Measurements from ENCODE around the gene TMPRSS6.

The TMPRSS6 gene

DNA sequence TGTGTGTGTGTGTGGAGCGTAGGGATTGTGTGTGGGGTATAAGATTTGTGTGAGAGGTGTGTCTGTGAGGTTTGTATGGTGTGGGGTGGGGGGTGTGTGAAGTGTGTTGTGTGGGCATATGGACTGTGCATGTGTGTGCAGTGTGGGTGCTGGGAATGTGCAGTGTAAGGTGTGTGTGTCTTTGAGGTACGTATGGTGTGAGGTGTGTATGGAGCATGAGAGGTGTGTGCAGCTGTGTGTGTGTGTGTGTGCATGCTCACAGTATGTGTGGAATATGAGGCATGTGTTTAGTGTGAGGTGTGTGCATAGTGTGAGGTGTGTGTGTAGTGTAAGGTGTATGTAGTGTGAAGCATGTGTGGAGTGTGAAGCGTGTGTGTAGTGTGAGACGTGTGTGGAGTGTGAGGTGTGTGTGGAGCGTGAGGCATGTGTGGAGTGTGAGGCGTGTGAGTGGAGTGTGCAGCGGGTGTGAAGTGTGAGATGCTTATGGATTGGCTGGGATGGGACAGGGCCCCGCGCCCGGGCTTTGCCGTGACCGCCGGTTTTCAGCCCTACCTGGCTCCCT, 1.7 kb upstream of the TMPRSS6 start:
- Histone ChIP-seq H3K36me3 (ENCODE audit: control insufficient read depth in 1 of 2, insufficient read depth in 2 of 2, low read length in 2 of 2) (no peaks in the 10 kb centered on the region), H3K27ac (ENCODE audit: low read length) (no peak overlapping the region), H3K27me3 (ENCODE audit: low read depth, low read length) (no peaks in the 10 kb centered on the region), H3K4me3 (ENCODE audit: low read depth in 1 of 2, low read length in 2 of 2) (no peak overlapping the region), H3K9me3 (ENCODE audit: control insufficient read depth in 1 of 2, low read length in 2 of 2) (no peaks in the 10 kb centered on the region), H3K4me1 (ENCODE audit: control insufficient read depth in 1 of 2, insufficient read depth in 2 of 2, low read length in 2 of 2) (no peaks in the 10 kb centered on the region)

DNA sequence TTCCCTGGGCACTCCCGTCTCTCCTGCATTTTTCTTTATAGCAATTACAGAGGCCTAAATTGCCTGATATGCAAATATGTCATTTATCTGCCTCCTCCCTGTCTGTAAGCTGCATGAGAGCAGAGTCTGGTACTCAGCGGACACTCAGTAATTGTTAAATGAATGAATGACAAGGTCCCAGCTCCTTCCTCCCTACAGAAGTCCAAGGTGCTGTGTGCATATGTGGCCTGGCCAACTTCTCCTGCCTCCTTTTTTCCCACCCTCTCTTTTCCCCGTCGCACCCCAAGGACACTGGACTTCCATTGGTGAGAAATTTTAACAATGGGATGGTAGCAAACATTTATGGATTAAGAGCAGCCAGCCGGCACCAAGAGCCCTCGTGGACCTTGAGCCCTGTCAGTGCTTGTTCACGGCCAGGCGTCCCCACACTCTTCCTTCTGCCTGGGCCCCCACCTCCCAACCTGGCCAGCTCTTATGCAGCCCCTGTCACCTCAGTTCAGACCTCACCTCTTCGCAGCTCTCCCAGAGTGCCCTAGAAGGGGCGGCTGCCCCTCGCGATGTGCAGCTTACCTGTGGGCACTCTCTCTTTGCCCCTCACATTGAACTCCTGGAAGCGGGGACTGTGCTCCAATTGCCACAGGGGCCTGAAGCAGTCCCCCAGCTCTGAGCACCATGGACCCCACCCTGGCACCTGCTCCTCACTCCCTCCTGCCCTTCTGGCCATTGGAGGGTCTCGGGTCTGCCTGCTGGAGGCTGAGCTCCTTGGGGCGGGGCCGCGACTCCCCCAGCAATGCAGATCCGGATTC, 1.5 kb downstream of the TMPRSS6 start:
- no peaks in the 10 kb centered on the region for H3K36me3 ChIP-seq (ENCODE audit: control insufficient read depth in 1 of 2, insufficient read depth in 2 of 2, low read length in 2 of 2)
- H3K4me1 ChIP-seq (ENCODE audit: control insufficient read depth in 1 of 2, insufficient read depth in 2 of 2, low read length in 2 of 2), result no peaks in the 10 kb centered on the region
- no peak overlapping the region for H3K27ac ChIP-seq (ENCODE audit: low read length)
- no peaks in the 10 kb centered on the region for H3K27me3 ChIP-seq (ENCODE audit: low read depth, low read length)
- no peak overlapping the region for H3K4me3 ChIP-seq (ENCODE audit: low read depth in 1 of 2, low read length in 2 of 2)
- H3K9me3 ChIP-seq (ENCODE audit: control insufficient read depth in 1 of 2, low read length in 2 of 2), result no peaks in the 10 kb centered on the region

DNA sequence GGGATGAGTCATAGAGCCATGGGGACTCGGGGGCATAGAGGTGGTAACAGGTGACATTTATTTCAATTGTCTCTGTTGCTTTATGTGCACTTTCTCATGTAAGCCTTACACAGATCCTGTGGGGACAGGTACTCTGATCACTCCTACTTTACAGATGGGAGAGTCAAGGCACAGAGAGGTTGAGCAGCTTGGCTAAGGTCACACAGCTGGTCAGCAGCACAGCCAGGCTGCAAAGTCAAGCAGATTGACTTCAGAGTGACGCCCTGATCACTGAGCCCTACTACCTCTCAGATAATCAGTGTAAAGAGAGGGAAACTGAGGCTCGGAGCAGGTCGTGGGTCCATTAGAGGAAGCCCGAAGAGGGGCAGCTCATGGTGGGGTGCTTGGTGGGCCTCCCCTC, 3.5 kb downstream of the TMPRSS6 start:
- H3K4me3 ChIP-seq (ENCODE audit: low read depth in 1 of 2, low read length in 2 of 2), result no peak overlapping the region
- H3K27me3 ChIP-seq (ENCODE audit: low read depth, low read length), result no peaks in the 10 kb centered on the region
- H3K27ac ChIP-seq (ENCODE audit: low read length), result no peak overlapping the region
- H3K4me1 ChIP-seq (ENCODE audit: control insufficient read depth in 1 of 2, insufficient read depth in 2 of 2, low read length in 2 of 2), result no peaks in the 10 kb centered on the region
- no peaks in the 10 kb centered on the region for H3K36me3 ChIP-seq (ENCODE audit: control insufficient read depth in 1 of 2, insufficient read depth in 2 of 2, low read length in 2 of 2)
- H3K9me3 ChIP-seq (ENCODE audit: control insufficient read depth in 1 of 2, low read length in 2 of 2), result no peaks in the 10 kb centered on the region

DNA sequence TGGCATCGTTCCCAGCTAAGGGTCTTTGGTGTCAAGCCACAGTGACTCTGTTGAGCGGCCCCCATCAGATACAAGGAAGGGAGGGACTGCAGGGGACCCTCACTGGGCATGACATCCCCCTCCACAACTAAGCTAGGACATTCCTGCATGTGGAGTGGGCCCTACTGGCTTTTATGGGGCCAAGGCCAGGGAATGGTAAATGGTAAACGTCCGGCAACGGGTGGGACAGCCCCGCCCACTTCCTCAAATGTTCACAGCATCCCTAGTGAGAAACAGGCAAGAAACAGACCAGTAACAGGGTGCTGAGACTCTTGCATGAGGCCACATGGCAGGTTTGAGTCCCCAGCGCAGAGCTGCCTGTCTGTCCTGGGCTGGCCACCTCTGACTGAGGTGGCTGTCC, 4.4 kb downstream of the TMPRSS6 start:
- Histone ChIP-seq H3K27ac (ENCODE audit: low read length) (no peak overlapping the region), H3K4me3 (ENCODE audit: low read depth in 1 of 2, low read length in 2 of 2) (no peak overlapping the region), H3K36me3 (ENCODE audit: control insufficient read depth in 1 of 2, insufficient read depth in 2 of 2, low read length in 2 of 2) (no peaks in the 10 kb centered on the region), H3K4me1 (ENCODE audit: control insufficient read depth in 1 of 2, insufficient read depth in 2 of 2, low read length in 2 of 2) (no peaks in the 10 kb centered on the region), H3K27me3 (ENCODE audit: low read depth, low read length) (no peaks in the 10 kb centered on the region), H3K9me3 (ENCODE audit: control insufficient read depth in 1 of 2, low read length in 2 of 2) (no peaks in the 10 kb centered on the region)

DNA sequence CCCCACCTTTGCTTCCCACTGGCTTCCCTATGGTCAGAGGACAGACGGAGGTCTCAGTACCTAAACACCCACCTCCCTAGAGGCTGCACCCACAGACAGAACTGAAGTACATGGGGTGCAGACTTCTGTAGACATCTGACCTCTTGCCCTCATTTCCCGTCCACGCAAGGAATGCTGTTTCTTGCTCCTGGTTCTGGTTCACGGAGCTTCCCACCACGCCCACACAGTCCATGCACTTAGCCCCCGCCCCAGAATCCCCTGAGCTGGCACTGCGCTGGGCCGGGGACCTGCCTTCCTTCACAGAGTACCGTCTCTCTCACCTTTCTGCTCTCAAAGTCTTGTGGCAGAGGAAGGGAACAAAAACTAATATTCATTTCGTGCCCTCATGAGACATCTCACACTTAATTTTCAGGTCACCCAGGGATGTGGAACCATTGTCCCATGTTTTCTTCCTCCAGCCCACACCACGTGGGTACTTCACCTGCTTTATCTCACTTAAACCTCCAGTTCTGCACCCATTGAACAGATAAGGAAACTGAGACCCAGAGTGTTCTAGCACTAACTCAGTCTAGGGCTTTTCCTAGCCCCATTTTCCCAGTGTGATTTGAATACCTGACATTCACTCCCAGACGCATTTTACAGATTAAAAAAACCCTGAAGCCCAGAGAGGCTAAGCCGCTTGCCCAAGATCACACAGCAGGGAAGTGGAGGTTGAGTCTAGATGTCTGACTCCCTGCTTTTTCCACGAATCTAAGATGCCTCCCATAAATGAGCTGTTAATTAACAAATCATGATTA, 5.7 kb downstream of the TMPRSS6 start:
- no peak overlapping the region for H3K27ac ChIP-seq (ENCODE audit: low read length)
- H3K36me3 ChIP-seq (ENCODE audit: control insufficient read depth in 1 of 2, insufficient read depth in 2 of 2, low read length in 2 of 2), result no peaks in the 10 kb centered on the region
- no peaks in the 10 kb centered on the region for H3K27me3 ChIP-seq (ENCODE audit: low read depth, low read length)
- no peaks in the 10 kb centered on the region for H3K4me1 ChIP-seq (ENCODE audit: control insufficient read depth in 1 of 2, insufficient read depth in 2 of 2, low read length in 2 of 2)
- no peak overlapping the region for H3K4me3 ChIP-seq (ENCODE audit: low read depth in 1 of 2, low read length in 2 of 2)
- H3K9me3 ChIP-seq (ENCODE audit: control insufficient read depth in 1 of 2, low read length in 2 of 2), result no peaks in the 10 kb centered on the region

DNA sequence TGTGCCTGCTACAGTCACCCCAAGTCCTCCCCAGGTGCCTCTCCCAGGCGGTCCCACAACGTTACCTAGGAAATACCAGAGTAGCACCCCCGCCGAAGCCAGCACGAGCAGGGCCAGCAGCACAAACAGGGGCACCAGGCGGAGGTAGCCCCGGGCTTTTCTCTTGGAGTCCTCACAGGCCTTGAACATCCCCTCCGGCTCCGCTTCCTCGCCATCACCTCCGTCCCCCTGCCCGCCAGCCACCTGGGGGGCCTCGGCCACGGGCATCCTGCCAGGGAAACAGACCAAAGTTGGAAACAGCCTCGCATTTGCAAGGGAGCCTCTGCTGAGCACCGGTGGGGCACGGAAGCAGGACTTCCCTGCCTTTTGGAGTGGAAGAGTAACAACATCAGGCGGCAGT, 6.4 kb downstream of the TMPRSS6 start:
- Histone ChIP-seq H3K4me3 (ENCODE audit: low read depth in 1 of 2, low read length in 2 of 2) (no peak overlapping the region), H3K36me3 (ENCODE audit: control insufficient read depth in 1 of 2, insufficient read depth in 2 of 2, low read length in 2 of 2) (no peaks in the 10 kb centered on the region), H3K4me1 (ENCODE audit: control insufficient read depth in 1 of 2, insufficient read depth in 2 of 2, low read length in 2 of 2) (no peaks in the 10 kb centered on the region), H3K27ac (ENCODE audit: low read length) (no peak overlapping the region), H3K9me3 (ENCODE audit: control insufficient read depth in 1 of 2, low read length in 2 of 2) (no peaks in the 10 kb centered on the region), H3K27me3 (ENCODE audit: low read depth, low read length) (no peaks in the 10 kb centered on the region)

DNA sequence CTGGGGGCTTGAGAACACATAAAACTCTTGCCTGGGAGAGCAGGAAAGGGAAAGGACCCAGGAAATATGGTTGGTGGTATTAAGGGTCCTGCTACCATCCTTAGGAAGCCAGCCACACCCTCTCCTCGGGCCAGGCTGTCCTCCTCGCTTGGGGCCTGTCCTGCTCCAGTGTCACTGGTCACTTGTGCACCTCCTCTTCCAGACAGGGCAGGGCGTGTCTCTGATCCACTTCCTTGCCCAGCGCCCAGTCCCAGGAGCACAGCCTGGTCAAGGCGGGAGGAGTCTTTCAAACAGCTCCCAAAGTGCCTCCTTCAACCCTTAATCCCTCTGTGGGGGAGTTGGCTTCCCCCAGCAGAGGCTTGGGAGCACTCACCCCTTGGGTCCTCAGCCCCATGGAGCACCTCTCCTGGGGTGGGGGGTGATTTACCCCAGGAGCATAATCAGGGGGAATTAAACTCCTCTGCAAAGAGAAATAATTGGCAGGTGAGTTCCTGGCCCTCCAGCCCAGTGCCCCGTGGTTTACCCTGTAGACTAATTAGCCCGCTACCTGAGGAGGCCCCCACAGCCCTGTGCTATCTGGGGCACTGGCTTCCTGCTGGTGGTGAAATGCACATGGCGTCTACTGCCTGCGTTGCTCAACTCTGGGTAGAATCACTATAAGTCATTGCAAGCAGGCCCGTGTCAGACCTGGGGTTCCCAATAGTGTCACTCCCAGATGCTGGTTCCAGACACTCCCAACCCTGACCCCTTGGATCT, 8.0 kb downstream of the TMPRSS6 start:
- no peak overlapping the region for H3K27ac ChIP-seq (ENCODE audit: low read length)
- H3K27me3 ChIP-seq (ENCODE audit: low read depth, low read length), result peaks cover 5% of the 10 kb centered on the region
- H3K9me3 ChIP-seq (ENCODE audit: control insufficient read depth in 1 of 2, low read length in 2 of 2), result no peaks in the 10 kb centered on the region
- H3K36me3 ChIP-seq (ENCODE audit: control insufficient read depth in 1 of 2, insufficient read depth in 2 of 2, low read length in 2 of 2), result no peaks in the 10 kb centered on the region
- no peak overlapping the region for H3K4me3 ChIP-seq (ENCODE audit: low read depth in 1 of 2, low read length in 2 of 2)
- no peaks in the 10 kb centered on the region for H3K4me1 ChIP-seq (ENCODE audit: control insufficient read depth in 1 of 2, insufficient read depth in 2 of 2, low read length in 2 of 2)

DNA sequence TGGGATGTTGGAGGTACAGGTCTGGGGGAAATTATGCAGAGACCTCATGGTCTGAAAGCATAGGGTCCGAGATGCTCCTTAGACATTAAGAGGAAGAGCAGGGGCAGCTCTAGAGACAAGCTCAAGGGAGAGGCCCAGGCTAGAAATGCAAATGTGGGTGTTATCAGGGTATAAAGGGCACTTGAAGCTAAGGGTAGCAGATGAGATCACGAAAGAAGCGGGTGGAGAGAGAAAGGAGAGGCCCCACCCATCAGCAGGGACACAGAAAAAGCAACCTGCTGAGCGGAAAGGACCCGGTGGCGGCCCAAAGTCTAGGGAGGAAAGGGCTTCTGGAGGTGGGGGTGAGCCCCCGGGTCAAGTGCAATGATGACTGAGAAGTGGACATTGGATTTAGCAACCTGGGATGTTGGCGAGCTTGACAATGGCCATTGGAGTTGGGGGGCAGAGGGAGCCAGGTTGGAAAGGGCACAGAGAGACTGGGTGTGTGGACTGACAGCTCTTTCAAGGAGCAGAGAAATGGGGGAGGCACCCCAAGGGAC, 8.9 kb downstream of the TMPRSS6 start:
- Histone ChIP-seq H3K36me3 (ENCODE audit: control insufficient read depth in 1 of 2, insufficient read depth in 2 of 2, low read length in 2 of 2) (no peaks in the 10 kb centered on the region), H3K27ac (ENCODE audit: low read length) (no peak overlapping the region), H3K4me3 (ENCODE audit: low read depth in 1 of 2, low read length in 2 of 2) (no peak overlapping the region), H3K4me1 (ENCODE audit: control insufficient read depth in 1 of 2, insufficient read depth in 2 of 2, low read length in 2 of 2) (no peaks in the 10 kb centered on the region), H3K27me3 (ENCODE audit: low read depth, low read length) (peaks cover 7% of the 10 kb centered on the region), H3K9me3 (ENCODE audit: control insufficient read depth in 1 of 2, low read length in 2 of 2) (no peaks in the 10 kb centered on the region)

DNA sequence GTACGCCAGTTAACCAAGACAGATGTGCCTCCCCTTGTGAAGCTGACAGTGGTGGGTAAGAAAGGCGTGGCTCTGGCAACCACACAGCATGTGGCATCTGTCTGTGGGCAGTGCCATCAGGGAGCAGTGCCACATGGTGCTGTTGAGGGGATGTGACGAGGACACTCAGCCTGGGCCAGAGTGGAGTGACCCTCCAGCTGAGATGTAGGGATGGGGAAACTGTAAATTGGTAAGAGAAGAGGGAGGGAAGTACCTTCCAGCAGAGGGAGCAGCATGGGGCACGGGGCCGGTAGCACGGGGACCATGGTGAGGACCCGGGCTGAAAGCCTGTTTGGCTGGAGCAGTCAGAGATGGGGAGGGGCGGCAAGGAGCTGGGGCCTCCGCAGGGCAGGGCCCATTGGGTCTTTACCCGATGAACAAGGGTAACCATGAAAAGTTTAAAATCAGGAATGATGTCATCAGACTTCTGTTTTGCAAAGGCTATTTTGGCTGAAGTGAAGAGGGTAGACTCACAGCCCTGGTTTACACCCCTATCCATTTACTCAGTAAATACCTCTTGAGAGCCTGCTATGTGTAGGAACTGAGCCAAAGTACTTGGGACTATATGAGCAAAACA, 10.4 kb downstream of the TMPRSS6 start:
- Histone ChIP-seq H3K27ac (ENCODE audit: low read length) (no peak overlapping the region), H3K36me3 (ENCODE audit: control insufficient read depth in 1 of 2, insufficient read depth in 2 of 2, low read length in 2 of 2) (no peaks in the 10 kb centered on the region), H3K4me3 (ENCODE audit: low read depth in 1 of 2, low read length in 2 of 2) (no peak overlapping the region), H3K4me1 (ENCODE audit: control insufficient read depth in 1 of 2, insufficient read depth in 2 of 2, low read length in 2 of 2) (no peaks in the 10 kb centered on the region), H3K9me3 (ENCODE audit: control insufficient read depth in 1 of 2, low read length in 2 of 2) (no peaks in the 10 kb centered on the region), H3K27me3 (ENCODE audit: low read depth, low read length) (peaks cover 7% of the 10 kb centered on the region)

DNA sequence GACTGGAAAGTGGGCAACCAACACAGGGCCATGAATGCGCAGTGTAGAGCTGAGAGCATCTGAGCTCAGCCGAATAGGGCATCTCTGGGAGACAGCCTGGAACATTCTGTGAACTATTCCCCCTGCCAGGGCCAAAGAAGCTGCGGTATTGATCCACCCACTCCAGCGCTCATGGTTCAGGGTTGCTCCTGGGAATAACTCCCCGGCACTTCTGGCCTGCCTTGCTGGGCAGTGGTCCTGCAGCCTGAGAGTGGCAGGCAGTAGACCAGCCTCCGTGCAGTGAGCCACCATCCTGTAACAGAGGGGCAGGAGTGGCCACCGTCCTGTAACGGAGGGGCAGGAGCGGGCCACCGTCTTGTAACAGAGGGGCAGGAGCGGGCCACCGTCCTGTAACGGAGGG, 12.2 kb downstream of the TMPRSS6 start:
- Histone ChIP-seq H3K36me3 (ENCODE audit: control insufficient read depth in 1 of 2, insufficient read depth in 2 of 2, low read length in 2 of 2) (no peaks in the 10 kb centered on the region), H3K4me3 (ENCODE audit: low read depth in 1 of 2, low read length in 2 of 2) (no peak overlapping the region), H3K9me3 (ENCODE audit: control insufficient read depth in 1 of 2, low read length in 2 of 2) (no peaks in the 10 kb centered on the region), H3K4me1 (ENCODE audit: control insufficient read depth in 1 of 2, insufficient read depth in 2 of 2, low read length in 2 of 2) (no peaks in the 10 kb centered on the region), H3K27me3 (ENCODE audit: low read depth, low read length) (peaks cover 7% of the 10 kb centered on the region), H3K27ac (ENCODE audit: low read length) (no peak overlapping the region)

Data from muscle layer of duodenum (tissue), 2 donors.